NCI-H82 treated with DMSO at 0.1 percent for 48 hours (cell line): ENCODE data around the gene WFDC10A.
"Not testable (repeated sequence)": the region's sequence is repeated elsewhere in the genome, so short reads cannot be mapped to it uniquely, and the experiment has no call there.

Experiments used
- DNase-seq: peaks from one replicate; lab custom pipeline; 2025; ENCODE audit not compliant: unreplicated experiment; lab: John Stamatoyannopoulos, UW

Gene WFDC10A

DNA sequence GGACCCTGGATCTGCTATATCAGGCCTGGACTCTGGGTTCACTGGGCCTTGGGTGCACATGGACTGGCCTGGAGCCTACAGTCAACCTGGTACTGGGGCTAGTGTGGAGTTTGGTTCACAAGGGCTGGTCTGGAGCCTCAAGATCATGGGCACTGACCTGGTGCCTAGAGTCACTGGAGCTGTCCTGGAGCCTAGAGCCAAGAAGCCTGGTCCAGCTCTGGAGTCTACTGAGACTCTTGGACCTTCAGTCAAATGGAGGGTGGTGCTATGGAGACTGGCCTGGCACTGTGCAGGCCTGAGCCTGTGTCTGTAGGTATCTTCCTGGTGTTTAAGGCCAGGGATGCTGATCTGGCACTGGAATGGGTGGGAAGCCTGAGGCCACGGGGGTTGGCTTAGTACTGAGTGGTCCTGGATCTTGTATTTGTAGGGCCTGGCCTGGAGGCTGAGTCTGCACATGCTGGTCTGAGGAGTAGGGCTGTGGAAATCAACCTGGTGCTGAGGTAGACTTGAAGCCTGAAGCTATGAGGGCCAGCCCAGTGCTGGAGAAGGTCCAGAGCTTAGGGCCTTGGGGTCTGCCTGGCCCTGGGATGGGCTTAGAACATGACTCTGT lies 18.0 kb downstream of the WFDC10A start:
- DNase-seq: no peak

DNA sequence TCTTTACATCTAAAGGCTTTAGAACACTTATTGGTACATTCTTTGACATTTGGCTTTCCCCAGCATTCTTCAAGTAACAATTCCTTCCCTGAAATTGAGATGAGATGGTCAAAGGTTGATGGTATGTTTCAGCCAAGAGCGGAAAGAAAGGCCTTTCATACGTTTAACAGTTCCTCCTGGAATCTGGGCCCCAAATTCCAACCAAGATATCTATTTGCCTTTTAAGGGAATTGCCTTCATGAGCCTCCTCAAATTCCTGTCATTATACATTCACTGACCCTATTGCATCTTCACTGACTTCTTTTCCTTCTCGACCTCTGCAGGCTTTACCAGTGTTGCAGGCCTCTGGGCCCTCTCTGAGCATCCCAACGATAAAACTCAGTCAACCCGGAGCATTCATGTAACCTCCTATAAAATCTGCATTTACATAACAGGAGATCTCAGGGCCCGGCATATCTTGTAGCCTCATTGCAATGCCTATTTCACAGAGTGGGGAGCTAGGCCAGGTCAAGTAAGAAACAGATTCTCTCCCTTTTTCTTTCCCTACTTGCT lies 19.8 kb downstream of the WFDC10A start:
- DNase-seq: no peak

GRCh38 chr20:45651726-45652125 lies 22.2 kb downstream of the WFDC10A start:
- not testable (repeated sequence) for DNase-seq

- not testable (repeated sequence) for DNase-seq
These were observed 27.5 kb downstream of the WFDC10A start for GRCh38 chr20:45657038-45657437.

GRCh38 chr20:45670139-45670538 lies 40.6 kb downstream of the WFDC10A start, which contains the start of gene WFDC11:
Gene WFDC11, minus strand, starts transcription at chr20:45670239. Its CDS starts 19,639 bp downstream, at chr20:45650600.
- no peak for DNase-seq

DNA sequence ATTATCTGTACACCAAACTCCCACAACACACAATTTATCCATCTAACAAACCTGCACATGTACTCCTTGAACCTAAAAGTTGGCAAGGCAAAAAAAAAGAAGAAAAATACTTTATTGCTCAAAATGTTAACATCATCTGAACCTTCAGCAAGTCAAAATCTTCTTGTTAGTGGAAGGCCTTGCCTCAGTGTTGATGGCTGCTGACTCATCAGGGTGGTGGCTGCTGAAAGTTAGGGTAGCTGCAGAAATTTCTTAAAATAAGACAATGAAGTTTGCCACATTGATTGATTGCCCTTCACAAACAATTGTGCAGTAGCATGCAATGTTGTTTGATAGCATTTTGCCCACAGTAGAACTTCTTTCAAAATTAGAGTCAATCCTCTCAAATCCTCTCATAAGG lies 43.2 kb downstream of the WFDC10A start:
- no peak for DNase-seq

DNA sequence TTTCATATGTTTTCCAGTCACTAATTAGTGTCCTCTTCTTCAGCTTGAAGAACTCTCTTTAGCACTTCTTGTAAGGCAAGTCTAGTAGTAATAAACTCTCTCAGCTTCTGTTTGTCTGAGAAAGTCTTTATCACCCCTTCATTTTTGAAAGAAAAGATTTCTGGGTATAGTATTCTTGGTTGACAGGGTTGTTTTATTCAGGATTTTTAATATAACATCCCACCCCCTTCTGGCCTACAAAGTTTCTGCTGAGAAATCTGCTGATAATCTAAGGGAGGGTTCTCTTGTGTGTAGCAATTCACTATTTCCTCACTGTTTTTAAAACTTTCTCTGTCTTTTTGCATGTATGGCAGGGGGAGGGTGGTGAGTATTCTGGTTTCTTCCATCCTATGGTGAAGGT lies 50.1 kb downstream of the WFDC10A start:
- DNase-seq: no peak
